ENCODE data around the gene ZAR1L.
"Not testable (repeated sequence)": the region's sequence is repeated elsewhere in the genome, so short reads cannot be mapped to it uniquely, and the experiment has no call there.

ZAR1L gene

DNA sequence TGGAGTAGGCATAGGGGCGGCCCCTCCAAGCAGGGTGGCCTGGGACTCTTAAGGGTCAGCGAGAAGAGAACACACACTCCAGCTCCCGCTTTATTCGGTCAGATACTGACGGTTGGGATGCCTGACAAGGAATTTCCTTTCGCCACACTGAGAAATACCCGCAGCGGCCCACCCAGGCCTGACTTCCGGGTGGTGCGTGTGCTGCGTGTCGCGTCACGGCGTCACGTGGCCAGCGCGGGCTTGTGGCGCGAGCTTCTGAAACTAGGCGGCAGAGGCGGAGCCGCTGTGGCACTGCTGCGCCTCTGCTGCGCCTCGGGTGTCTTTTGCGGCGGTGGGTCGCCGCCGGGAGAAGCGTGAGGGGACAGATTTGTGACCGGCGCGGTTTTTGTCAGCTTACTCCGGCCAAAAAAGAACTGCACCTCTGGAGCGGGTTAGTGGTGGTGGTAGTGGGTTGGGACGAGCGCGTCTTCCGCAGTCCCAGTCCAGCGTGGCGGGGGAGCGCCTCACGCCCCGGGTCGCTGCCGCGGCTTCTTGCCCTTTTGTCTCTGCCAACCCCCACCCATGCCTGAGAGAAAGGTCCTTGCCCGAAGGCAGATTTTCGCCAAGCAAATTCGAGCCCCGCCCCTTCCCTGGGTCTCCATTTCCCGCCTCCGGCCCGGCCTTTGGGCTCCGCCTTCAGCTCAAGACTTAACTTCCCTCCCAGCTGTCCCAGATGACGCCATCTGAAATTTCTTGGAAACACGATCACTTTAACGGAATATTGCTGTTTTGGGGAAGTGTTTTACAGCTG, at the start of gene ZAR1L, which contains the start of gene BRCA2:
ZAR1L (minus strand) TSS at position 126 of the 790 bp plus-strand sequence. CDS start 3,438 bp downstream, outside the sequence.
BRCA2 (plus strand) TSS at position 271 of the 790 bp plus-strand sequence. CDS start 953 bp downstream, outside the sequence.
- peak; percentile 66 to 82 for DNase-seq (ENCODE audit: low read depth in 1 of 2, low spot score in 1 of 2)

- no peak for DNase-seq (ENCODE audit: low read depth in 1 of 2, low spot score in 1 of 2)
These were observed 47.4 kb upstream of the ZAR1L start for GRCh38 chr13:32362574-32362973.

GRCh38 chr13:32355935-32356334, 40.8 kb upstream of the ZAR1L start:
- DNase-seq (ENCODE audit: low read depth in 1 of 2, low spot score in 1 of 2): not testable (repeated sequence)

DNA sequence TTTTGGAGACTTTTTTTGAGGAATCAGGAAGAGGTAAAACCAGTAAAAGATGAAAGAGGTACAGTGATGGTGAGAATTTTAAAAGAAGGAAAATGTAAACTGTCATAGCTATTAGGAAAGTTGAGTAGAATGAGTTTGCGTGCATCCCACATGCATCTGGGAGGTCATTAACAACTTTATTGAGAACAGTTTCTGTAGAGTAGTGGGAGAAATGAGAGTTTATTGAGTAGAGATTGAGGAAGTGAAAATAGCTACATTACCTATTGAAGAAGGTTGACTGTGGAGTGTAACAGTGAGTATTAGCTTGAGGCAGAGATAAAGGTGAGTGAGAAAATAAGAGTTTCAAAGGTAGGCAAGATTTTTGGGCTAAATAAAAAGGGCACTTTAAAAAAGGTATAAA, 38.9 kb upstream of the ZAR1L start:
- DNase-seq (ENCODE audit: low read depth in 1 of 2, low spot score in 1 of 2): no peak

- DNase-seq (ENCODE audit: low read depth in 1 of 2, low spot score in 1 of 2): not testable (repeated sequence)
These were observed 35.8 kb upstream of the ZAR1L start for GRCh38 chr13:32350839-32351441.

GRCh38 chr13:32347651-32348050, 32.5 kb upstream of the ZAR1L start:
- no peak for DNase-seq (ENCODE audit: low read depth in 1 of 2, low spot score in 1 of 2)

GRCh38 chr13:32340914-32341313, 25.8 kb upstream of the ZAR1L start:
- no peak for DNase-seq (ENCODE audit: low read depth in 1 of 2, low spot score in 1 of 2)

DNA sequence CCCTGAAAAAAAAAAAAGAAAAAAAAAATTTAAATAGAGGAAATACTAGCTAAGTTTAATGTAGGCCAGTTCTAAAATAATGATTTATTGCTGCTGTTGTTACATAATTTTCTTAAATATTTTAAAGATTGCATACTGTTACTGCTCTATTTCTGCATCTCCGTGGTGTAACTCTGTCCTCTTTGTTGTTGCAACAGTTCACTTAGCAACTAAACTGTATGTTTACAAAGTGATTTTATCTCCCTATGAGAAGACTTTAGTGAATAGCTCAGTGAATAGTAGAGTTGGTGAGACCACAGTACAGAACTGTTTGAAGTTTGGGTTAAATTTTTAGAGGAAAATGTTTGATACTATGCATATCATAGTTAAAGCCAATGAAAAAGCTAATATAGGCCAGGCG, 19.5 kb upstream of the ZAR1L start:
- DNase-seq (ENCODE audit: low read depth in 1 of 2, low spot score in 1 of 2): no peak

DNA sequence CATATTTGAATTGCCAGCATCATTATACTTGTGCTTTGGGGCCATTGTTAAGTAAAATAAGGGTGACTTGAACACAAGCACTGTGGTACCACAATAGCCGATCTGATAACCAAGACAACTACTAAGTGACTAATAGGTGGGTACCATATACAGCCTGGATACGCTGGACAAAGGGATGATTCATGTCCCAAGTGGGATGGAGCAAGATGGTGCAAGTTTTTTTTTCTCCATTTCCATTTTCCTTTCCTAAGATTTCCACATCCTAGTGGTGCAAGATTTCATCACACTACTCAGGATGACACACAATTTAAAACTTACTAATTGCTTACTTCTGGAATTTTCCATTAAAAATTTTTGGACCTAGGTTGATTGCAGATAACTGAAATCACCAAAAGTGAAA, 15.3 kb upstream of the ZAR1L start:
- DNase-seq (ENCODE audit: low read depth in 1 of 2, low spot score in 1 of 2): no peak

DNA sequence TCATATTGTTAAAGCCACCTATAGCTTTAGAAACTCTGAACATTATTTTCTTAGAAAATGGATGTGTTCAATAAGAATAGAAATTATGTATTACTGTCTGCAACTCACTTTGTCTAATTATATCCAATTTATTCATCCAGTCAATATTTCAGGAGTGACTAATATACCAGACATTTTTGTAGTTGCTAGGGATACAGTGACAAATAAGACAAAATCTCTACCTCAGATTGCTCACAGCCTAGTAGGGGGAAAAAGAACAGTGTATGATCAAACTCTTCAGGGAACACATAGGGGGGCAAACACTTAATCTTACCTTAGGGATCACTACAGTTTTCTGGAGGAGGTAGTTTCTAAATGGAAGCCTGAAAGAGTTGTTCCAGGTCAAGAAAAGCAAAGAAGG, 8.7 kb upstream of the ZAR1L start:
- no peak for DNase-seq (ENCODE audit: low read depth in 1 of 2, low spot score in 1 of 2)

DNA sequence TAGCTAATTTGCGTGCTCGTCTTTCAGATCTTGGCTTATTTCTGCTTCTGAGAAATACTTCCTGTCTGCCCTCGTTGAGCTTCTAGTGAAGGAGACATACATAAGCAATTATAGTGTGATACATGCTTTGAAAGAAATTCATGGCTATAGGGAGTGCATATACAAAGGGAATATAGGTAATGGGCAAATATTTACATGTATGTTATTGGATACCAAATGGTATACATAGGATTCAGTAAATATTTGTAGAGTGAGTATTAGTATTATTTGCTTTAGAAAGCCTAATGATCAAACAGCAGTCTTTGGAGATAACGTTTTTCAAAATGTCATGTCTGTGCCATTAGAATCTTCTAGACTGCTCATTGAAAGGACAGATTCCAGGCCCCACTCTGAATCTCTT, 5.4 kb upstream of the ZAR1L start:
- no peak for DNase-seq (ENCODE audit: low read depth in 1 of 2, low spot score in 1 of 2)

DNA sequence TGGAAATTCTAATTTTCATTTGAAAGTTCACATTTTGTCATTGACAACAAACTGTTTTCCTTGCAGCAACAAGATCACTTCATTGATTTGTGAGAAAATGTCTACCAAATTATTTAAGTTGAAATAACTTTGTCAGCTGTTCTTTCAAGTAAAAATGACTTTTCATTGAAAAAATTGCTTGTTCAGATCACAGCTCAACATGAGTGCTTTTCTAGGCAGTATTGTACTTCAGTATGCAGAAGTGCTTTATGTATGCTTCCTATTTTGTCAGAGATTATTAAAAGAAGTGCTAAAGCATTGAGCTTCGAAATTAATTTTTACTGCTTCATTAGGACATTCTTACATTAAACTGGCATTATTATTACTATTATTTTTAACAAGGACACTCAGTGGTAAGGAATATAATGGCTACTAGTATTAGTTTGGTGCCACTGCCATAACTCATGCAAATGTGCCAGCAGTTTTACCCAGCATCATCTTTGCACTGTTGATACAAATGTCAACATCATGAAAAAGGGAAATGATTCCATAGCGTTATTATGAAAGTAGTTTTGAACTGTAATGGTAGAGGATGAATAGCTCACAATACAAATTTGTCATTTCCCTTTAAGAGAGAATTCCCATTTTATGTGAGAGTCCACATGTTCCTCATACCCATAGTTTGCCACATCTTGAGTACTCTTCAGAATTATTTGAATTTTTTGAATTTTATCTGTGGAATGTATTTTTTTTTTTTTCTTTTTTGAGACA, 2.7 kb upstream of the ZAR1L start:
- DNase-seq (ENCODE audit: low read depth in 1 of 2, low spot score in 1 of 2): no peak

DNA sequence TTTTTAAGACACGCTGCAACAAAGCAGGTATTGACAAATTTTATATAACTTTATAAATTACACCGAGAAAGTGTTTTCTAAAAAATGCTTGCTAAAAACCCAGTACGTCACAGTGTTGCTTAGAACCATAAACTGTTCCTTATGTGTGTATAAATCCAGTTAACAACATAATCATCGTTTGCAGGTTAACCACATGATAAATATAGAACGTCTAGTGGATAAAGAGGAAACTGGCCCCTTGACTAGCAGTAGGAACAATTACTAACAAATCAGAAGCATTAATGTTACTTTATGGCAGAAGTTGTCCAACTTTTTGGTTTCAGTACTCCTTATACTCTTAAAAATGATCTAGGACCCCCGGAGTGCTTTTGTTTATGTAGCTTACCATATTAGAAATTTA, 1.3 kb upstream of the ZAR1L start:
- no peak for DNase-seq (ENCODE audit: low read depth in 1 of 2, low spot score in 1 of 2)

DNA sequence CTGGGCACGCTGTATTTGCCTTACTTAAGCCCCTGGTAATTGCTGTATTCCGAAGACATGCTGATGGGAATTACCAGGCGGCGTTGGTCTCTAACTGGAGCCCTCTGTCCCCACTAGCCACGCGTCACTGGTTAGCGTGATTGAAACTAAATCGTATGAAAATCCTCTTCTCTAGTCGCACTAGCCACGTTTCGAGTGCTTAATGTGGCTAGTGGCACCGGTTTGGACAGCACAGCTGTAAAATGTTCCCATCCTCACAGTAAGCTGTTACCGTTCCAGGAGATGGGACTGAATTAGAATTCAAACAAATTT, 821 bp upstream of the ZAR1L start:
- peak in 1 of 2 donors; percentile 13 for DNase-seq (ENCODE audit: low read depth in 1 of 2, low spot score in 1 of 2)

GRCh38 chr13:32314271-32315237, 609 bp downstream of the ZAR1L start:
- DNase-seq (ENCODE audit: low read depth in 1 of 2, low spot score in 1 of 2): peak in 1 of 2 donors; percentile 58

- DNase-seq (ENCODE audit: low read depth in 1 of 2, low spot score in 1 of 2): no peak
These were observed 3.8 kb downstream of the ZAR1L start for GRCh38 chr13:32311188-32311897.

GRCh38 chr13:32310134-32310706, 4.9 kb downstream of the ZAR1L start:
- DNase-seq (ENCODE audit: low read depth in 1 of 2, low spot score in 1 of 2): peak in 1 of 2 donors; percentile 24

DNA sequence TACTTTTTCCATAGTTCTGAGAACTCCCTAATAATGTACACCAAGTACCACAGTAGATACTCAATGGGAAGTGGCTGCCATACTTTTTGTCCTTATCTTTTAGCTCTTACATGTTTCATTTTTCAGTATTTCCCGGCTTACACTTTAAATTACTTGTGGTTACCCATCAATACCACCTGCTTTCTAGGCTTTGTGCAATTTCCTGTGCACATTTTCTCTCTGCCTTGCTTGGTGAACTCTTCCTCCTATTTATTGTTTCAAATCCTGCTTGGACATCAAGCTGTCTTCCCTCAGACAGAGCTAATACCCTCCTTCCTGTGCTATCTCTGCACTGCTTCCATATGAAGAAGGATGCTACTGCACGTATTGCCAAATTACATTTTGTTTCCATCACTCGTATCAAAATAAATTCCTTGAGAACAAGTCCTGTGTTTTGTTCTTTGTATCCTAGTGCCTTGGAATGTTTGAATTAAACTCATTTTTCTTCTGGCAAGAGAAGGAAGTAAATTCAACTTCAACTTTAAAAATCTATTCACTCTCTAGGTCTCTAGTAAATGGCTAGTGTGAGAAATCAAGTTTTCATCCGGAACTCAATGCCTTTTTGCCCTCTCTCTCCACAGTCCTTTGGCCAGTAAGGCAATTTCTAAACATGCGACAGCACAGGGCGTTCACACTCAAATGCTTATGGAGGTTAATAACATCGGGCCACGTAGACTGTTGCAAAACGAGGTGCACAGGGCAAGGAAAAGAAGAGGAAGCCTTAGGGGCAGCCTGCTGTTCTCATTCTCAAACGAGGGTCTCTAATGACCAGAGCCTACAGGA, 5.6 kb downstream of the ZAR1L start:
- DNase-seq (ENCODE audit: low read depth in 1 of 2, low spot score in 1 of 2): no peak

- no peak for DNase-seq (ENCODE audit: low read depth in 1 of 2, low spot score in 1 of 2)
These were observed 9.5 kb downstream of the ZAR1L start for GRCh38 chr13:32305646-32306045.
